Measurements from ENCODE around the gene FANK1. TPM values are rescaled to one million over a fixed set of nuclear protein-coding genes. Genes with fewer than 3 reads are reported as not detected.

FANK1 gene
- total and polyA plus RNA-seq, 2 experiments from 2014 or later: 10.2 to 13.3 TPM

GRCh38 chr10:125984346-125984745, 88.0 kb downstream of the FANK1 start:
- Histone ChIP-seq H3K9me3 (ENCODE audit: low read depth) (no peaks in the 10 kb centered on the region), H3K4me2 (ENCODE audit: unreplicated experiment) (no peak overlapping the region), H3K4me3 (no peak overlapping the region), H3K9me2 (ENCODE audit: insufficient read depth) (no peaks in the 10 kb centered on the region), H3K4me1 (ENCODE audit: insufficient read depth) (0 out of 2 replicates have a peak, but pooled peaks cover 5% of the 10 kb centered on the region), H3K27ac (no peak overlapping the region), H3F3A (ENCODE audit: insufficient read depth) (no peaks in the 10 kb centered on the region), H4K20me1 (ENCODE audit: insufficient read depth) (no peaks in the 10 kb centered on the region), H3K27me3 (replicated peaks; ENCODE audit: insufficient read depth) (no peaks in the 10 kb centered on the region), H3K9ac (no peak overlapping the region), H3K79me2 (ENCODE audit: insufficient read depth) (no peaks in the 10 kb centered on the region), H3K36me3 (ENCODE audit: low read depth) (no peaks in the 10 kb centered on the region), H2AFZ (no peak overlapping the region)
- no peak for TF ChIP-seq EZH2 (IDR thresholded peaks at IDR 0.05; ENCODE audit: insufficient read depth, poor library complexity, severe bottlenecking)
- no peak for TF ChIP-seq EZH2phosphoT487 (IDR thresholded peaks at IDR 0.05; ENCODE audit: insufficient read depth, low read depth)
- 86 to 89% methylated on average over 4 of the region's 4 CpGs for WGBS, 2 experiments (ENCODE audit: low coverage in 1 of 2, low lambda C conversion rate in 2 of 2, missing lambda C conversion rate in 2 of 2)
- DNase-seq: no peak
- in situ Hi-C loops (cut with MboI): loop anchor here (10.0 to 25.0 kb wide), 3 partner anchors 400 to 753 kb away; partner anchors contain the start of gene ADAM12

- H3K4me1 ChIP-seq (ENCODE audit: insufficient read depth): 0 out of 2 replicates have a peak, but pooled peaks cover 5% of the 10 kb centered on the region
- H3K79me2 ChIP-seq (ENCODE audit: insufficient read depth): no peaks in the 10 kb centered on the region
- no peaks in the 10 kb centered on the region for H3K27me3 ChIP-seq (replicated peaks; ENCODE audit: insufficient read depth)
- DNase-seq: no peak
- H3K4me2 ChIP-seq (ENCODE audit: unreplicated experiment): no peak overlapping the region
- 90 to 91% methylated on average over 6 of the region's 6 CpGs for WGBS, 2 experiments (ENCODE audit: low coverage in 1 of 2, low lambda C conversion rate in 2 of 2, missing lambda C conversion rate in 2 of 2)
- no peak overlapping the region for H2AFZ ChIP-seq
- H3K9me2 ChIP-seq (ENCODE audit: insufficient read depth): no peaks in the 10 kb centered on the region
- H3K4me3 ChIP-seq: no peak overlapping the region
- no peaks in the 10 kb centered on the region for H3K9me3 ChIP-seq (ENCODE audit: low read depth)
- TF ChIP-seq EZH2 (IDR thresholded peaks at IDR 0.05; ENCODE audit: insufficient read depth, poor library complexity, severe bottlenecking) (no peak), EZH2phosphoT487 (IDR thresholded peaks at IDR 0.05; ENCODE audit: insufficient read depth, low read depth) (no peak)
- H3K27ac ChIP-seq: no peak overlapping the region
- H4K20me1 ChIP-seq (ENCODE audit: insufficient read depth): no peaks in the 10 kb centered on the region
- H3K9ac ChIP-seq: no peak overlapping the region
- no peaks in the 10 kb centered on the region for H3F3A ChIP-seq (ENCODE audit: insufficient read depth)
- in situ Hi-C loops (cut with MboI): loop anchor here (10.0 to 25.0 kb wide), 3 partner anchors 400 to 752 kb away; partner anchors contain the start of gene ADAM12
- H3K36me3 ChIP-seq (ENCODE audit: low read depth): no peaks in the 10 kb centered on the region
These were observed 88.6 kb downstream of the FANK1 start for GRCh38 chr10:125984865-125985495.

GRCh38 chr10:125985557-125986240, 89.3 kb downstream of the FANK1 start:
- Histone ChIP-seq H3K27me3 (replicated peaks; ENCODE audit: insufficient read depth) (no peaks in the 10 kb centered on the region), H4K20me1 (ENCODE audit: insufficient read depth) (no peaks in the 10 kb centered on the region), H3K36me3 (ENCODE audit: low read depth) (no peaks in the 10 kb centered on the region), H3K79me2 (ENCODE audit: insufficient read depth) (no peaks in the 10 kb centered on the region), H3K4me2 (ENCODE audit: unreplicated experiment) (no peak overlapping the region), H3F3A (ENCODE audit: insufficient read depth) (no peaks in the 10 kb centered on the region), H2AFZ (no peak overlapping the region), H3K4me1 (ENCODE audit: insufficient read depth) (0 out of 2 replicates have a peak, but pooled peaks cover 5% of the 10 kb centered on the region), H3K9me3 (ENCODE audit: low read depth) (no peaks in the 10 kb centered on the region), H3K9me2 (ENCODE audit: insufficient read depth) (no peaks in the 10 kb centered on the region), H3K27ac (no peak overlapping the region), H3K4me3 (no peak overlapping the region), H3K9ac (no peak overlapping the region)
- TF ChIP-seq EZH2phosphoT487 (IDR thresholded peaks at IDR 0.05; ENCODE audit: insufficient read depth, low read depth): no peak
- no peak for TF ChIP-seq EZH2 (IDR thresholded peaks at IDR 0.05; ENCODE audit: insufficient read depth, poor library complexity, severe bottlenecking)
- 72 to 77% methylated on average over 5 of the region's 5 CpGs for WGBS, 2 experiments (ENCODE audit: low coverage in 1 of 2, low lambda C conversion rate in 2 of 2, missing lambda C conversion rate in 2 of 2)
- DNase-seq: peak; percentile 46
- in situ Hi-C loops (cut with MboI): loop anchor here (10.0 to 25.0 kb wide), 3 partner anchors 399 to 752 kb away; partner anchors contain the start of gene ADAM12

- TF ChIP-seq EZH2 (IDR thresholded peaks at IDR 0.05; ENCODE audit: insufficient read depth, poor library complexity, severe bottlenecking) (no peak), EZH2phosphoT487 (IDR thresholded peaks at IDR 0.05; ENCODE audit: insufficient read depth, low read depth) (no peak)
- no peak overlapping the region for H3K9ac ChIP-seq
- H3K27ac ChIP-seq: no peak overlapping the region
- 98 to 100% methylated on average over 5 of the region's 5 CpGs for WGBS, 2 experiments (ENCODE audit: low coverage in 1 of 2, low lambda C conversion rate in 2 of 2, missing lambda C conversion rate in 2 of 2)
- H4K20me1 ChIP-seq (ENCODE audit: insufficient read depth): no peaks in the 10 kb centered on the region
- 0 out of 2 replicates have a peak, but pooled peaks cover 5% of the 10 kb centered on the region for H3K4me1 ChIP-seq (ENCODE audit: insufficient read depth)
- H2AFZ ChIP-seq: no peak overlapping the region
- no peak for DNase-seq
- in situ Hi-C loops (cut with MboI): loop anchor here (10.0 to 25.0 kb wide), 3 partner anchors 395 to 748 kb away; partner anchors contain the start of gene ADAM12
- no peak overlapping the region for H3K4me3 ChIP-seq
- no peaks in the 10 kb centered on the region for H3F3A ChIP-seq (ENCODE audit: insufficient read depth)
- H3K27me3 ChIP-seq (replicated peaks; ENCODE audit: insufficient read depth): no peaks in the 10 kb centered on the region
- H3K4me2 ChIP-seq (ENCODE audit: unreplicated experiment): no peak overlapping the region
- H3K79me2 ChIP-seq (ENCODE audit: insufficient read depth): no peaks in the 10 kb centered on the region
- no peaks in the 10 kb centered on the region for H3K9me2 ChIP-seq (ENCODE audit: insufficient read depth)
- H3K9me3 ChIP-seq (ENCODE audit: low read depth): no peaks in the 10 kb centered on the region
- H3K36me3 ChIP-seq (ENCODE audit: low read depth): no peaks in the 10 kb centered on the region
These were observed 93.4 kb downstream of the FANK1 start for GRCh38 chr10:125989791-125990190.
